ENCODE data around the gene ELN. TPM values are rescaled to one million over a fixed set of nuclear protein-coding genes. Genes with fewer than 3 reads are reported as not detected.

Gene ELN
- total RNA-seq, 1 experiment from 2014 or later = 0.37 TPM

DNA sequence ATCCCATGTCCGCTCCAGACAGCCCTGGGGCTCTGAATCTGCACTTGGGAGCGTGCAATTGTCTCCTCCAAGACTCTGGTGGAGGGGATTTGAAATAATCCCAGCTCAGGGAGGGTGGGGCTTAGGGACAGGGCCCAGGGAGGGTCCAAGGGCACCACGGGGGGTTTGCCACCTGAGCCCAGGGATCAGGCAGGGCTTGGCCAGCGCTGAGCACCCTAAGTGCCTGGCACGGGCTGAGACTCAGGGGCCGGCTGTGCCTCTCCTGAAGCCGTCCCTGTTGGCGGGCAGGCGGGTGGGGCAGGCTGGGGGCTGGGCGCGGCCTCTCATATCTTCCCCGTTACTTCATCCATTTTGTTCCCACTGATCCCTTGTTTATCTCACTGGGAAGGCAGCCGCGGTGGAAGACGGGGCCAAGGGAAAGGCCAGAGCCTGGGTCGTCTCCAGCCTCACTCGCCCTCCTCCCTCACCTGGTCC, 41.8 kb upstream of the ELN start:
- H3K79me1 ChIP-seq (ENCODE audit: insufficient read depth, low read depth, low read length, poor library complexity, severe bottlenecking) = no peaks in the 10 kb centered on the region
- TF ChIP-seq, protein P1, sequence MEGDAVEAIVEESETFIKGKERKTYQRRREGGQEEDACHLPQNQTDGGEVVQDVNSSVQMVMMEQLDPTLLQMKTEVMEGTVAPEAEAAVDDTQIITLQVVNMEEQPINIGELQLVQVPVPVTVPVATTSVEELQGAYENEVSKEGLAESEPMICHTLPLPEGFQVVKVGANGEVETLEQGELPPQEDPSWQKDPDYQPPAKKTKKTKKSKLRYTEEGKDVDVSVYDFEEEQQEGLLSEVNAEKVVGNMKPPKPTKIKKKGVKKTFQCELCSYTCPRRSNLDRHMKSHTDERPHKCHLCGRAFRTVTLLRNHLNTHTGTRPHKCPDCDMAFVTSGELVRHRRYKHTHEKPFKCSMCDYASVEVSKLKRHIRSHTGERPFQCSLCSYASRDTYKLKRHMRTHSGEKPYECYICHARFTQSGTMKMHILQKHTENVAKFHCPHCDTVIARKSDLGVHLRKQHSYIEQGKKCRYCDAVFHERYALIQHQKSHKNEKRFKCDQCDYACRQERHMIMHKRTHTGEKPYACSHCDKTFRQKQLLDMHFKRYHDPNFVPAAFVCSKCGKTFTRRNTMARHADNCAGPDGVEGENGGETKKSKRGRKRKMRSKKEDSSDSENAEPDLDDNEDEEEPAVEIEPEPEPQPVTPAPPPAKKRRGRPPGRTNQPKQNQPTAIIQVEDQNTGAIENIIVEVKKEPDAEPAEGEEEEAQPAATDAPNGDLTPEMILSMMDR (conservative IDR thresholded peaks at IDR 0.05) = no peak
- no CpG with 5 or more reads among the region's 17 CpGs for WGBS (ENCODE audit: extremely low coverage, insufficient read length, low lambda C conversion rate)
- H3K36me3 Mint-ChIP-seq (ENCODE audit: insufficient read depth in 1 of 3, low read depth in 3 of 3) = no peaks in the 10 kb centered on the region; a peak in 1 of 7 replicates
- H3K27me3 ChIP-seq (ENCODE audit: insufficient read depth, low read length) = no peaks in the 10 kb centered on the region
- no peak overlapping the region for H4K91ac ChIP-seq (ENCODE audit: insufficient read length, low read depth, low read length)
- no peaks in the 10 kb centered on the region for H3K79me2 ChIP-seq (ENCODE audit: insufficient read depth, low read length)
- no peak overlapping the region for H3K9ac ChIP-seq (ENCODE audit: extremely low read depth, insufficient read length, low read length)
- no peak overlapping the region for H2BK20ac ChIP-seq (ENCODE audit: low read depth, low read length, poor library complexity, severe bottlenecking)
- H2AFZ ChIP-seq (ENCODE audit: low read length) = no peak overlapping the region
- no peak overlapping the region for H4K8ac ChIP-seq (replicated peaks; ENCODE audit: insufficient read length, low read depth, low read length)
- H3K27ac Mint-ChIP-seq = no peak overlapping the region; a peak in 1 of 7 replicates
- no peak overlapping the region for H2BK12ac ChIP-seq (ENCODE audit: insufficient read length, low read depth, low read length)
- H4K5ac ChIP-seq (ENCODE audit: insufficient read length, low read depth, low read length) = no peak overlapping the region
- H3K4me3 Mint-ChIP-seq = no peak overlapping the region
- no peak overlapping the region for H3K23ac ChIP-seq (ENCODE audit: insufficient read length, low read depth, low read length)
- peaks cover 0 to 3% of the 10 kb centered on the region in 2 experiments; a peak in 1 of 4 replicates for H3K4me1 Mint-ChIP-seq
- no peaks in the 10 kb centered on the region for H4K20me1 ChIP-seq (ENCODE audit: control insufficient read depth, insufficient read depth, insufficient read length)
- no peaks in the 10 kb centered on the region; a peak in 2 of 5 replicates for H3K9me3 Mint-ChIP-seq
- H2BK5ac ChIP-seq (ENCODE audit: insufficient read length, low read length) = no peak overlapping the region
- H2BK120ac ChIP-seq (ENCODE audit: low read depth, low read length, poor library complexity, severe bottlenecking) = no peak overlapping the region
- no peak overlapping the region for H3K56ac ChIP-seq (ENCODE audit: insufficient read length, low read depth, low read length)
- no peaks in the 10 kb centered on the region for H3K9me3 ChIP-seq (ENCODE audit: control insufficient read depth, low read depth, low read length)
- no peak overlapping the region for H3T11ph ChIP-seq (ENCODE audit: low read length)
- H3K4ac ChIP-seq (ENCODE audit: low read depth, low read length) = no peak overlapping the region
- no peak for DNase-seq
- no peak overlapping the region for H2AK5ac ChIP-seq (ENCODE audit: insufficient read length, low read length)
- H3K27ac ChIP-seq (ENCODE audit: insufficient read length, low read depth, low read length) = no peak overlapping the region
- no peak overlapping the region for H3K4me2 ChIP-seq (ENCODE audit: insufficient read depth, insufficient read length, low read length)
- H3K4me1 ChIP-seq (ENCODE audit: insufficient read depth, low read length) = no peaks in the 10 kb centered on the region
- no peaks in the 10 kb centered on the region for H3K23me2 ChIP-seq (ENCODE audit: insufficient read length, low read depth, low read length, poor library complexity, severe bottlenecking)
- no peak overlapping the region for H2BK15ac ChIP-seq (ENCODE audit: low read depth, low read length)
- peaks cover under 1% of the 10 kb centered on the region; the same call in 1 of the 2 replicates for H3K27me3 Mint-ChIP-seq (ENCODE audit: low read depth)
- H3K14ac ChIP-seq (ENCODE audit: insufficient read depth, low read length) = no peak overlapping the region
- H3K18ac ChIP-seq (ENCODE audit: insufficient read length, low read depth, low read length) = no peak overlapping the region
